HL-60 (cell line): ENCODE data around the gene ASCC2.

Experiments
- DNase-seq, 2 experiments: peaks; one replicate each; pipeline ENCODE4 v3.0.0-alpha.2; 2010 to 2020; ENCODE audit warnings: low read depth in 1 of 2, low spot score in 1 of 2
- H3K27ac ChIP-seq: fragments of 250-450 bp; sonication (Bioruptor Pico); replicated peaks from 2 replicates; pipeline ENCODE4 v1.5.1; 2020; ENCODE audit warnings: mild to moderate bottlenecking, moderate library complexity
- H3K27me3 ChIP-seq: fragments of 250-450 bp; sonication (Bioruptor Pico); 2 replicates; pipeline ENCODE4 v1.5.1; 2021; ENCODE audit warnings: mild to moderate bottlenecking, moderate library complexity; ENCODE audit not compliant: insufficient read depth, poor library complexity, severe bottlenecking
- H3K4me3 ChIP-seq: replicated peaks from 2 replicates; pipeline ENCODE4 v1.5.1; 2011; ENCODE audit warnings: mild to moderate bottlenecking, control low read depth, low read length; ENCODE audit not compliant: insufficient read depth
- CTCF ChIP-seq: IDR thresholded peaks from one replicate; pipeline ENCODE4 v1.5.1; 2011; ENCODE audit warnings: low read length, control low read depth, inconsistent platforms; ENCODE audit not compliant: insufficient read depth
- GABPA ChIP-seq: IDR thresholded peaks from 2 replicates; pipeline ENCODE4 v1.6.1; 2012; ENCODE audit warnings: low read depth
- POLR2AphosphoS5 ChIP-seq: IDR thresholded peaks from 2 replicates; pipeline ENCODE4 v1.6.1; 2012; ENCODE audit warnings: low read depth
- REST ChIP-seq: IDR thresholded peaks from 2 replicates; pipeline ENCODE4 v1.6.1; 2012; ENCODE audit warnings: low read depth; ENCODE audit not compliant: insufficient replicate concordance
- SPI1 ChIP-seq: IDR thresholded peaks from 2 replicates; pipeline ENCODE4 v1.6.1; 2012; ENCODE audit warnings: low read depth, mild to moderate bottlenecking, borderline replicate concordance

ASCC2 gene

GRCh38 chr22:29811377-29811776 lies 26.7 kb downstream of the ASCC2 start:
- Histone ChIP-seq H3K4me3 (no peak overlapping the region), H3K27ac (no peak overlapping the region), H3K27me3 (no peaks in the 10 kb centered on the region)
- no peak for TF ChIP-seq REST
- no peak for TF ChIP-seq POLR2AphosphoS5
- TF ChIP-seq GABPA, result no peak
- TF ChIP-seq SPI1, result no peak
- no peak for TF ChIP-seq CTCF
- no peak for DNase-seq

- no peak for TF ChIP-seq REST
- no peak for TF ChIP-seq GABPA
- DNase-seq, result no peak
- no peaks in the 10 kb centered on the region for H3K27me3 ChIP-seq
- H3K27ac ChIP-seq, result no peak overlapping the region
- H3K4me3 ChIP-seq, result no peak overlapping the region
Measured at GRCh38 chr22:29810216-29810615, 27.9 kb downstream of the ASCC2 start.

GRCh38 chr22:29806196-29806595 lies 31.9 kb downstream of the ASCC2 start:
- Histone ChIP-seq H3K4me3 (no peak overlapping the region), H3K27ac (no peak overlapping the region), H3K27me3 (no peaks in the 10 kb centered on the region)
- no peak for DNase-seq
- TF ChIP-seq POLR2AphosphoS5, result no peak
- no peak for TF ChIP-seq SPI1
- TF ChIP-seq GABPA, result no peak

- no peak for TF ChIP-seq REST
- Histone ChIP-seq H3K27me3 (no peaks in the 10 kb centered on the region), H3K4me3 (no peak overlapping the region), H3K27ac (no peak overlapping the region)
- DNase-seq, result no peak
Measured at GRCh38 chr22:29804985-29805384, 33.1 kb downstream of the ASCC2 start.

- H3K4me3 ChIP-seq, result no peak overlapping the region
- no peak for DNase-seq
- H3K27ac ChIP-seq, result no peak overlapping the region
- TF ChIP-seq POLR2AphosphoS5 (no peak), CTCF (no peak), REST (no peak), SPI1 (no peak), GABPA (no peak)
- H3K27me3 ChIP-seq, result no peaks in the 10 kb centered on the region
Measured at GRCh38 chr22:29803190-29803589, 34.9 kb downstream of the ASCC2 start.
